ENCODE measurements around the gene CHST8. TPM values are rescaled to one million over a fixed set of nuclear protein-coding genes. Genes with fewer than 3 reads are reported as not detected.

Gene CHST8
- total and polyA plus RNA-seq, 4 donors: 0.05 to 0.07 TPM; not detected in 2

- H3K36me3 ChIP-seq (ENCODE audit: control insufficient read depth in 4 of 4, insufficient read depth in 3 of 4, low read depth in 1 of 4, low read length in 3 of 4): no peaks in the 10 kb centered on the region
- no peak overlapping the region for H3K9ac ChIP-seq (ENCODE audit: low read depth in 1 of 2, low read length in 2 of 2)
- TF ChIP-seq EGR1 (IDR thresholded peaks at IDR 0.05; ENCODE audit: low read depth in 2 of 2) (no peak), HNF4A (conservative IDR thresholded peaks at IDR 0.05) (no peak), RAD21 (IDR thresholded peaks at IDR 0.05) (no peak), NR2F2 (IDR thresholded peaks at IDR 0.05) (no peak), CTCF (IDR thresholded peaks at IDR 0.05; ENCODE audit: low read depth, low read length, missing input control) (no peak), TAF1 (conservative IDR thresholded peaks at IDR 0.05) (no peak), FOXA2 (IDR thresholded peaks at IDR 0.05) (no peak), FOXA1 (IDR thresholded peaks at IDR 0.05) (no peak), RXRA (IDR thresholded peaks at IDR 0.05) (no peak), ZBTB33 (IDR thresholded peaks at IDR 0.05) (no peak), SP1 (IDR thresholded peaks at IDR 0.05) (no peak), YY1 (IDR thresholded peaks at IDR 0.05) (no peak), GABPA (IDR thresholded peaks at IDR 0.05 in 1 of 2, conservative IDR thresholded peaks at IDR 0.05 in 1 of 2) (no peak), JUND (IDR thresholded peaks at IDR 0.05) (no peak), HNF4G (IDR thresholded peaks at IDR 0.05) (no peak)
- TF ChIP-seq, protein P1, sequence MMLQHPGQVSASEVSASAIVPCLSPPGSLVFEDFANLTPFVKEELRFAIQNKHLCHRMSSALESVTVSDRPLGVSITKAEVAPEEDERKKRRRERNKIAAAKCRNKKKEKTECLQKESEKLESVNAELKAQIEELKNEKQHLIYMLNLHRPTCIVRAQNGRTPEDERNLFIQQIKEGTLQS (IDR thresholded peaks at IDR 0.05): no peak
- TF ChIP-seq, protein P2, sequence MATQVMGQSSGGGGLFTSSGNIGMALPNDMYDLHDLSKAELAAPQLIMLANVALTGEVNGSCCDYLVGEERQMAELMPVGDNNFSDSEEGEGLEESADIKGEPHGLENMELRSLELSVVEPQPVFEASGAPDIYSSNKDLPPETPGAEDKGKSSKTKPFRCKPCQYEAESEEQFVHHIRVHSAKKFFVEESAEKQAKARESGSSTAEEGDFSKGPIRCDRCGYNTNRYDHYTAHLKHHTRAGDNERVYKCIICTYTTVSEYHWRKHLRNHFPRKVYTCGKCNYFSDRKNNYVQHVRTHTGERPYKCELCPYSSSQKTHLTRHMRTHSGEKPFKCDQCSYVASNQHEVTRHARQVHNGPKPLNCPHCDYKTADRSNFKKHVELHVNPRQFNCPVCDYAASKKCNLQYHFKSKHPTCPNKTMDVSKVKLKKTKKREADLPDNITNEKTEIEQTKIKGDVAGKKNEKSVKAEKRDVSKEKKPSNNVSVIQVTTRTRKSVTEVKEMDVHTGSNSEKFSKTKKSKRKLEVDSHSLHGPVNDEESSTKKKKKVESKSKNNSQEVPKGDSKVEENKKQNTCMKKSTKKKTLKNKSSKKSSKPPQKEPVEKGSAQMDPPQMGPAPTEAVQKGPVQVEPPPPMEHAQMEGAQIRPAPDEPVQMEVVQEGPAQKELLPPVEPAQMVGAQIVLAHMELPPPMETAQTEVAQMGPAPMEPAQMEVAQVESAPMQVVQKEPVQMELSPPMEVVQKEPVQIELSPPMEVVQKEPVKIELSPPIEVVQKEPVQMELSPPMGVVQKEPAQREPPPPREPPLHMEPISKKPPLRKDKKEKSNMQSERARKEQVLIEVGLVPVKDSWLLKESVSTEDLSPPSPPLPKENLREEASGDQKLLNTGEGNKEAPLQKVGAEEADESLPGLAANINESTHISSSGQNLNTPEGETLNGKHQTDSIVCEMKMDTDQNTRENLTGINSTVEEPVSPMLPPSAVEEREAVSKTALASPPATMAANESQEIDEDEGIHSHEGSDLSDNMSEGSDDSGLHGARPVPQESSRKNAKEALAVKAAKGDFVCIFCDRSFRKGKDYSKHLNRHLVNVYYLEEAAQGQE (IDR thresholded peaks at IDR 0.05): no peak
- TF ChIP-seq, protein P3, sequence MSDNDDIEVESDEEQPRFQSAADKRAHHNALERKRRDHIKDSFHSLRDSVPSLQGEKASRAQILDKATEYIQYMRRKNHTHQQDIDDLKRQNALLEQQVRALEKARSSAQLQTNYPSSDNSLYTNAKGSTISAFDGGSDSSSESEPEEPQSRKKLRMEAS (IDR thresholded peaks at IDR 0.05): no peak
- peaks cover 6 to 22% (median 16%) of the 10 kb centered on the region in 4 donors for H3K4me1 ChIP-seq (ENCODE audit: control insufficient read depth in 4 of 4, insufficient read depth in 4 of 4, low read length in 3 of 4)
- no peak overlapping the region for H3K27ac ChIP-seq (ENCODE audit: low read depth in 1 of 2, low read length in 2 of 2)
- H3K9me3 ChIP-seq (ENCODE audit: control insufficient read depth in 4 of 4, low read length in 3 of 4): no peaks in the 10 kb centered on the region
- H3K27me3 ChIP-seq (ENCODE audit: control insufficient read depth in 4 of 4, insufficient read depth in 4 of 4, low read length in 3 of 4): peaks cover 4 to 22% (median 16%) of the 10 kb centered on the region in 4 donors
- peak overlapping the region in 1 of 3 donors; percentile 45 for H3K4me3 ChIP-seq (ENCODE audit: low read depth in 1 of 3, low read length in 3 of 3)
- 15% methylated on average over 60 of the region's 60 CpGs for WGBS
- no peak for DNase-seq (ENCODE audit: low spot score)
These were observed 528 bp upstream of the CHST8 start for GRCh38 chr19:33621065-33621785.
